HEK293T (cell line): ENCODE data around the gene PGGHG.

Experiments
- CTBP1 ChIP-seq: fragments of 450-650 bp; IDR thresholded peaks from 2 replicates; pipeline ENCODE4 v1.6.1; 2016; ENCODE audit warnings: borderline replicate concordance
- FOXA1 ChIP-seq: fragments of 450-650 bp; IDR thresholded peaks from 2 replicates; pipeline ENCODE4 v1.6.1; 2016; ENCODE audit warnings: mild to moderate bottlenecking
- TARDBP ChIP-seq: fragments of 450-650 bp; IDR thresholded peaks from 2 replicates; pipeline ENCODE4 v1.6.1; 2016

GRCh38 chr11:250274-250673, 38.7 kb upstream of the PGGHG start:
- no peak for TF ChIP-seq CTBP1
- TF ChIP-seq FOXA1 = no peak
- no peak for TF ChIP-seq TARDBP
